HG03175 (cell line): ENCODE results near the gene DMAP1.

Source experiments
- ATAC-seq: cut with Tn5 transposase; IDR thresholded peaks from one replicate; pipeline ENCODE4 v1.9.1; 2021; ENCODE audit warnings: mild to moderate bottlenecking, moderate library complexity; ENCODE audit not compliant: unreplicated experiment

The DMAP1 gene

GRCh38 chr1:44251989-44252671 is 38.9 kb downstream of the DMAP1 start:
- no peak for ATAC-seq

- no peak for ATAC-seq
These were observed 41.2 kb downstream of the DMAP1 start for GRCh38 chr1:44254392-44254910.

GRCh38 chr1:44256762-44257554 is 43.7 kb downstream of the DMAP1 start:
- ATAC-seq, result no peak

GRCh38 chr1:44259090-44259489 is 45.8 kb downstream of the DMAP1 start:
- ATAC-seq, result no peak

- ATAC-seq, result no peak
These were observed 47.5 kb downstream of the DMAP1 start for GRCh38 chr1:44260792-44261170.

GRCh38 chr1:44261171-44261817 is 48.0 kb downstream of the DMAP1 start:
- ATAC-seq, result no peak

- ATAC-seq, result no peak
These were observed 48.7 kb downstream of the DMAP1 start for GRCh38 chr1:44261962-44262361.

- no peak for ATAC-seq
These were observed 49.1 kb downstream of the DMAP1 start for GRCh38 chr1:44262414-44262813.

- no peak for ATAC-seq
These were observed 49.7 kb downstream of the DMAP1 start for GRCh38 chr1:44262816-44263567.

- no peak for ATAC-seq
These were observed 50.5 kb downstream of the DMAP1 start for GRCh38 chr1:44263568-44264450.

GRCh38 chr1:44264451-44264771 is 51.1 kb downstream of the DMAP1 start:
- no peak for ATAC-seq

- no peak for ATAC-seq
These were observed 52.5 kb downstream of the DMAP1 start for GRCh38 chr1:44265656-44266358.

GRCh38 chr1:44266400-44267344 is 53.4 kb downstream of the DMAP1 start:
- ATAC-seq, result no peak

- no peak for ATAC-seq
These were observed 54.2 kb downstream of the DMAP1 start for GRCh38 chr1:44267438-44267837.

GRCh38 chr1:44268054-44268453 is 54.8 kb downstream of the DMAP1 start:
- no peak for ATAC-seq
